Measurements from ENCODE around the gene ARHGEF4.

DNA sequence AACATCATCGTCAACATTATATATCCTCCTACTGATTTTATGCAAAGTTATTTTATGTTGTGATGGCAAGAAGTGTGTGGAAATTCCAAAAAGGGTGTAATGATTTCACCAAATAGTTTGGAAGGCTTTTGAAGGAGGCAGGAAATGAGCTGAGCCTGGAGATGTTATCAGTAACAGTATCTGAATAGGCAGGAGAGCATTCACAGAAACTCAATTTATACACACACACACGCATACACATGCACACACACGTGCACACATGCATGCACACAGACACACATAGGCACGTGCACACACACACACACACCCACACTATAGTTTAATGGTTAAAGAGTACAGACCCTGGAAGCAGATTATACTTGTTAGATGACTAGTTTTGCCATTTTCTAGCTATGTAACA lies 47.3 kb downstream of the ARHGEF4 start:
- TF ChIP-seq SUZ12 (IDR thresholded peaks at IDR 0.05) = no peak
- TF ChIP-seq SP1 (IDR thresholded peaks at IDR 0.05) = no peak
- TF ChIP-seq L3MBTL2 (conservative IDR thresholded peaks at IDR 0.05) = no peak
- no peak for TF ChIP-seq FOXK2 (IDR thresholded peaks at IDR 0.05)
- no peak for TF ChIP-seq BHLHE40 (IDR thresholded peaks at IDR 0.05; ENCODE audit: borderline replicate concordance)
- TF ChIP-seq HDGF (IDR thresholded peaks at IDR 0.05; ENCODE audit: borderline replicate concordance) = no peak
- no peak for TF ChIP-seq ELF4 (IDR thresholded peaks at IDR 0.05)
- TF ChIP-seq FOXA1 (IDR thresholded peaks at IDR 0.05) = no peak
- TF ChIP-seq ZNF384 (IDR thresholded peaks at IDR 0.05) = no peak
- TF ChIP-seq, protein P1, sequence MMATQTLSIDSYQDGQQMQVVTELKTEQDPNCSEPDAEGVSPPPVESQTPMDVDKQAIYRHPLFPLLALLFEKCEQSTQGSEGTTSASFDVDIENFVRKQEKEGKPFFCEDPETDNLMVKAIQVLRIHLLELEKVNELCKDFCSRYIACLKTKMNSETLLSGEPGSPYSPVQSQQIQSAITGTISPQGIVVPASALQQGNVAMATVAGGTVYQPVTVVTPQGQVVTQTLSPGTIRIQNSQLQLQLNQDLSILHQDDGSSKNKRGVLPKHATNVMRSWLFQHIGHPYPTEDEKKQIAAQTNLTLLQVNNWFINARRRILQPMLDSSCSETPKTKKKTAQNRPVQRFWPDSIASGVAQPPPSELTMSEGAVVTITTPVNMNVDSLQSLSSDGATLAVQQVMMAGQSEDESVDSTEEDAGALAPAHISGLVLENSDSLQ (IDR thresholded peaks at IDR 0.05) = no peak

Data from HEK293T (cell line).